Measurements from ENCODE around the gene PINK1.

The PINK1 gene

GRCh38 chr1:20621012-20621411 lies 12.2 kb upstream of the PINK1 start:
- no peak for TF ChIP-seq CTCF (IDR thresholded peaks at IDR 0.05; ENCODE audit: insufficient read depth, low read depth, low read length, missing control alignments)
- no peak for DNase-seq (ENCODE audit: low read depth)
- H3K4me3 ChIP-seq (ENCODE audit: low read length) = no peak overlapping the region

GRCh38 chr1:20624709-20625108 lies 8.5 kb upstream of the PINK1 start:
- no peak overlapping the region for H3K4me3 ChIP-seq (ENCODE audit: low read length)
- no peak for DNase-seq (ENCODE audit: low read depth)
- TF ChIP-seq CTCF (IDR thresholded peaks at IDR 0.05; ENCODE audit: insufficient read depth, low read depth, low read length, missing control alignments) = no peak

- TF ChIP-seq CTCF (IDR thresholded peaks at IDR 0.05; ENCODE audit: insufficient read depth, low read depth, low read length, missing control alignments) = no peak
- DNase-seq (ENCODE audit: low read depth) = no peak
- H3K4me3 ChIP-seq (ENCODE audit: low read length) = no peak overlapping the region
Measured at GRCh38 chr1:20625176-20626097, 7.8 kb upstream of the PINK1 start.

GRCh38 chr1:20626098-20626427 lies 7.2 kb upstream of the PINK1 start:
- DNase-seq (ENCODE audit: low read depth) = no peak
- no peak overlapping the region for H3K4me3 ChIP-seq (ENCODE audit: low read length)
- no peak for TF ChIP-seq CTCF (IDR thresholded peaks at IDR 0.05; ENCODE audit: insufficient read depth, low read depth, low read length, missing control alignments)

- H3K4me3 ChIP-seq (ENCODE audit: low read length) = no peak overlapping the region
- DNase-seq (ENCODE audit: low read depth) = no peak
- no peak for TF ChIP-seq CTCF (IDR thresholded peaks at IDR 0.05; ENCODE audit: insufficient read depth, low read depth, low read length, missing control alignments)
Measured at GRCh38 chr1:20626524-20626923, 6.7 kb upstream of the PINK1 start.

- no peak for DNase-seq (ENCODE audit: low read depth)
- no peak overlapping the region for H3K4me3 ChIP-seq (ENCODE audit: low read length)
- no peak for TF ChIP-seq CTCF (IDR thresholded peaks at IDR 0.05; ENCODE audit: insufficient read depth, low read depth, low read length, missing control alignments)
Measured at GRCh38 chr1:20630729-20631128, 2.5 kb upstream of the PINK1 start.

- DNase-seq (ENCODE audit: low read depth) = no peak
Measured at GRCh38 chr1:20632386-20632785, 872 bp upstream of the PINK1 start.

More at GRCh38 chr1:20632386-20632785, 872 bp upstream of the PINK1 start:
- no peak for TF ChIP-seq CTCF (IDR thresholded peaks at IDR 0.05; ENCODE audit: insufficient read depth, low read depth, low read length, missing control alignments)
- H3K4me3 ChIP-seq (ENCODE audit: low read length) = no peak overlapping the region
